Peyer's patch (tissue), 4 donors: ENCODE results near the gene GPR31.

Experiments used
- POLR2A ChIP-seq, 2 donors: fragments of 450-650 bp; IDR thresholded peaks; one replicate each; pipeline ENCODE4 v1.5.1; 2017; ENCODE audit warnings: antibody characterized with exemption in 2 of 2, mild to moderate bottlenecking in 2 of 2, moderate library complexity in 2 of 2
- TF ChIP-seq, protein P1 (sequence below), 6 experiments: fragments of 450-650 bp in 4 of 6; fragments of 200-600 bp in 2 of 6; sonication (generic) in 1 of 6; IDR thresholded peaks; one replicate each; pipeline ENCODE4 v1.5.1; 2017 to 2019; ENCODE audit warnings: antibody characterized with exemption in 6 of 6, mild to moderate bottlenecking in 3 of 6, moderate library complexity in 1 of 6

DNA sequence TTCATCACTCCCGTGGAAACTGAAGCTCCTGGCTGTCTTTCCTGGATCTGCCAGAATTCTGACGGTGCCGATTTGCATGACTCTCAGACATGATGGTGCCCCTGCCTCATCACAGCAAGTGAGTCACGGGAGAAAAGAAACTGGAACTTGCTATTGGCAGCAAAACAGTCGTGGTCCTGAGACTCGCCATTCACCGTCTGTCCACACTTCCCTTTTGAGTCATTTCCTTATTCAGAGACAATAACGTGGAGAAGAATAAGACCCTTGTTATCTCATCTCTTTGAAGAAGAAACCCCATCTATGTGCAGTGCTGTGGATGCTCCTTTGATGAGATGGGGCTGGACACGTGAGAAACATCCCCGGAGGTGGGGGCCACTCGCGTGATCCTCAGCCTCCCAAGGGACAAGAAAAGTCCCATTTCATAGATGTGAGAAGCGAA, 4.2 kb downstream of the GPR31 start:
- TF ChIP-seq POLR2A (IDR thresholded peaks at IDR 0.05), result no peak
- TF ChIP-seq, protein P1, sequence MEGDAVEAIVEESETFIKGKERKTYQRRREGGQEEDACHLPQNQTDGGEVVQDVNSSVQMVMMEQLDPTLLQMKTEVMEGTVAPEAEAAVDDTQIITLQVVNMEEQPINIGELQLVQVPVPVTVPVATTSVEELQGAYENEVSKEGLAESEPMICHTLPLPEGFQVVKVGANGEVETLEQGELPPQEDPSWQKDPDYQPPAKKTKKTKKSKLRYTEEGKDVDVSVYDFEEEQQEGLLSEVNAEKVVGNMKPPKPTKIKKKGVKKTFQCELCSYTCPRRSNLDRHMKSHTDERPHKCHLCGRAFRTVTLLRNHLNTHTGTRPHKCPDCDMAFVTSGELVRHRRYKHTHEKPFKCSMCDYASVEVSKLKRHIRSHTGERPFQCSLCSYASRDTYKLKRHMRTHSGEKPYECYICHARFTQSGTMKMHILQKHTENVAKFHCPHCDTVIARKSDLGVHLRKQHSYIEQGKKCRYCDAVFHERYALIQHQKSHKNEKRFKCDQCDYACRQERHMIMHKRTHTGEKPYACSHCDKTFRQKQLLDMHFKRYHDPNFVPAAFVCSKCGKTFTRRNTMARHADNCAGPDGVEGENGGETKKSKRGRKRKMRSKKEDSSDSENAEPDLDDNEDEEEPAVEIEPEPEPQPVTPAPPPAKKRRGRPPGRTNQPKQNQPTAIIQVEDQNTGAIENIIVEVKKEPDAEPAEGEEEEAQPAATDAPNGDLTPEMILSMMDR (IDR thresholded peaks at IDR 0.05), result no peak
